ENCODE measurements around the gene RNF223. TPM values are rescaled to one million over a fixed set of nuclear protein-coding genes. Genes with fewer than 3 reads are reported as not detected.
A peak's percentile ranks its signal among the peaks of the same experiment; 100 is the strongest.

RNF223 gene
- total RNA-seq, 5 donors from 2014 or later (not counting 1 experiment from before 2014, with no cell fraction given), result not detected

- no peaks in the 10 kb centered on the region for H3K36me3 ChIP-seq (ENCODE audit: control insufficient read depth in 2 of 2, extremely low read depth in 1 of 2, insufficient read depth in 1 of 2, low read length in 1 of 2)
- no peak overlapping the region for H3K4me3 ChIP-seq (ENCODE audit: control insufficient read depth in 1 of 2, extremely low read depth in 1 of 2, low read length in 1 of 2)
- H3K27ac ChIP-seq (ENCODE audit: low read length), result no peak overlapping the region
- Mint-ChIP-seq H3K4me3 (no peak overlapping the region), H3K27ac (no peak overlapping the region), H3K4me1 (peaks cover under 1 to 11% (median 2%) of the 10 kb centered on the region in 3 donors), H3K36me3 (no peaks in the 10 kb centered on the region), H3K27me3 (peaks cover 0 to 8% of the 10 kb centered on the region in 2 donors), H3K9me3 (no peaks in the 10 kb centered on the region)
- ATAC-seq (replicated peaks in 1 of 4) (no peak), DNase-seq (no peak)
- WGBS (ENCODE audit: insufficient coverage), result 68% methylated on average over 11 of the region's 16 CpGs
- H3K9me3 ChIP-seq, result no peaks in the 10 kb centered on the region
- ChIA-PET POLR2A (no interaction called here), CTCF (interaction anchor here in 1 of 2 donors (0.6 to 3.0 kb wide), 3 partner anchors 17 to 171 kb away, joined by 3 to 17 read pairs (median 3); no protein-coding TSS in a partner anchor)
- H3K4me1 ChIP-seq (ENCODE audit: control insufficient read depth in 1 of 2, extremely low read depth in 1 of 2, insufficient read depth in 2 of 2, low read length in 2 of 2), result peaks cover 0 to 27% of the 10 kb centered on the region in 2 experiments
- peaks cover 0 to 57% of the 10 kb centered on the region in 2 experiments for H3K27me3 ChIP-seq (replicated peaks in 1 of 2; ENCODE audit: control insufficient read depth in 2 of 2, extremely low read depth in 1 of 2, insufficient read depth in 2 of 2, low read length in 1 of 2)
Observed at GRCh38 chr1:1120096-1120495, 46.0 kb upstream of the RNF223 start.

GRCh38 chr1:1119272-1119890 is 45.3 kb upstream of the RNF223 start:
- CTCF ChIA-PET, result no interaction called here
- Mint-ChIP-seq H3K4me3 (no peak overlapping the region), H3K27ac (no peak overlapping the region), H3K9me3 (no peaks in the 10 kb centered on the region), H3K36me3 (no peaks in the 10 kb centered on the region), H3K27me3 (peaks cover 0 to 8% of the 10 kb centered on the region in 2 donors), H3K4me1 (peaks cover 7 to 18% (median 8%) of the 10 kb centered on the region in 3 donors)
- H3K4me1 ChIP-seq (ENCODE audit: control insufficient read depth in 1 of 2, extremely low read depth in 1 of 2, insufficient read depth in 2 of 2, low read length in 2 of 2), result peaks cover 3 to 34% of the 10 kb centered on the region in 2 experiments
- WGBS (ENCODE audit: insufficient coverage), result 80% methylated on average over 18 of the region's 20 CpGs
- H3K36me3 ChIP-seq (ENCODE audit: control insufficient read depth in 2 of 2, extremely low read depth in 1 of 2, insufficient read depth in 1 of 2, low read length in 1 of 2), result no peaks in the 10 kb centered on the region
- no peak overlapping the region for H3K4me3 ChIP-seq (ENCODE audit: control insufficient read depth in 1 of 2, extremely low read depth in 1 of 2, low read length in 1 of 2)
- H3K9me3 ChIP-seq, result no peaks in the 10 kb centered on the region
- no peak for DNase-seq
- no peak for ATAC-seq (replicated peaks in 1 of 4)
- no peak overlapping the region for H3K27ac ChIP-seq (ENCODE audit: low read length)
- POLR2A ChIA-PET, result no interaction called here
- H3K27me3 ChIP-seq (replicated peaks in 1 of 2; ENCODE audit: control insufficient read depth in 2 of 2, extremely low read depth in 1 of 2, insufficient read depth in 2 of 2, low read length in 1 of 2), result peaks cover 0 to 57% of the 10 kb centered on the region in 2 experiments

GRCh38 chr1:1118876-1119220 is 44.7 kb upstream of the RNF223 start:
- ChIA-PET CTCF (no interaction called here), POLR2A (no interaction called here)
- Histone ChIP-seq H3K4me1 (ENCODE audit: control insufficient read depth in 1 of 2, extremely low read depth in 1 of 2, insufficient read depth in 2 of 2, low read length in 2 of 2) (peaks cover 3 to 36% of the 10 kb centered on the region in 2 experiments), H3K4me3 (ENCODE audit: control insufficient read depth in 1 of 2, extremely low read depth in 1 of 2, low read length in 1 of 2) (no peak overlapping the region), H3K27me3 (replicated peaks in 1 of 2; ENCODE audit: control insufficient read depth in 2 of 2, extremely low read depth in 1 of 2, insufficient read depth in 2 of 2, low read length in 1 of 2) (peaks cover 0 to 53% of the 10 kb centered on the region in 2 experiments), H3K9me3 (no peaks in the 10 kb centered on the region), H3K36me3 (ENCODE audit: control insufficient read depth in 2 of 2, extremely low read depth in 1 of 2, insufficient read depth in 1 of 2, low read length in 1 of 2) (no peaks in the 10 kb centered on the region), H3K27ac (ENCODE audit: low read length) (no peak overlapping the region)
- WGBS (ENCODE audit: insufficient coverage), result 90% methylated on average over 10 of the region's 11 CpGs
- no peak for DNase-seq
- Mint-ChIP-seq H3K27me3 (peaks cover 0 to 8% of the 10 kb centered on the region in 2 donors), H3K27ac (no peak overlapping the region), H3K4me1 (peaks cover 7 to 16% (median 8%) of the 10 kb centered on the region in 3 donors), H3K36me3 (no peaks in the 10 kb centered on the region), H3K9me3 (no peaks in the 10 kb centered on the region), H3K4me3 (no peak overlapping the region)
- no peak for ATAC-seq (replicated peaks in 1 of 4)

- peaks cover 4% of the 10 kb centered on the region for H3K36me3 Mint-ChIP-seq
Observed at GRCh38 chr1:1118011-1118875, 44.1 kb upstream of the RNF223 start.

GRCh38 chr1:1117469-1117831 is 43.3 kb upstream of the RNF223 start:
- H3K27me3 ChIP-seq (replicated peaks in 1 of 2; ENCODE audit: control insufficient read depth in 2 of 2, extremely low read depth in 1 of 2, insufficient read depth in 2 of 2, low read length in 1 of 2), result peaks cover 0 to 49% of the 10 kb centered on the region in 2 experiments
- no peak overlapping the region for H3K4me3 ChIP-seq (ENCODE audit: control insufficient read depth in 1 of 2, extremely low read depth in 1 of 2, low read length in 1 of 2)
- peaks cover 0 to 4% (median 3%) of the 10 kb centered on the region in 3 donors for H3K9me3 Mint-ChIP-seq
- CTCF ChIA-PET, result no interaction called here
- 75% methylated on average over 16 of the region's 20 CpGs for WGBS (ENCODE audit: insufficient coverage)
- H3K27me3 Mint-ChIP-seq, result peaks cover 0 to 8% of the 10 kb centered on the region in 2 donors
- peak overlapping the region; percentile 49 to 86 (median 56) for H3K4me3 Mint-ChIP-seq
- H3K27ac ChIP-seq (ENCODE audit: low read length), result no peak overlapping the region
- no peaks in the 10 kb centered on the region for H3K9me3 ChIP-seq
- peaks cover 3 to 31% of the 10 kb centered on the region in 2 experiments for H3K4me1 ChIP-seq (ENCODE audit: control insufficient read depth in 1 of 2, extremely low read depth in 1 of 2, insufficient read depth in 2 of 2, low read length in 2 of 2)
- no peak overlapping the region for H3K27ac Mint-ChIP-seq
- H3K36me3 Mint-ChIP-seq, result peaks cover 10% of the 10 kb centered on the region
- peaks cover 0 to 2% of the 10 kb centered on the region in 2 donors for H3K36me3 ChIP-seq (ENCODE audit: control insufficient read depth in 2 of 2, extremely low read depth in 1 of 2, insufficient read depth in 1 of 2, low read length in 1 of 2)
- POLR2A ChIA-PET, result no interaction called here
- H3K4me1 Mint-ChIP-seq, result peaks cover 6 to 14% (median 7%) of the 10 kb centered on the region in 3 donors
- DNase-seq (no peak), ATAC-seq (replicated peaks in 1 of 4) (no peak)

More at GRCh38 chr1:1118011-1118875, 44.1 kb upstream of the RNF223 start:
- Mint-ChIP-seq H3K9me3 (peaks cover 0 to 3% (median 3%) of the 10 kb centered on the region in 3 donors), H3K4me3 (peak overlapping the region in 2 of 3 donors; percentile 49 to 86), H3K27me3 (peaks cover 0 to 8% of the 10 kb centered on the region in 2 donors), H3K27ac (no peak overlapping the region), H3K4me1 (peaks cover 7 to 14% (median 8%) of the 10 kb centered on the region in 3 donors)
- POLR2A ChIA-PET, result no interaction called here
- peaks cover 0 to 2% of the 10 kb centered on the region in 2 donors for H3K36me3 ChIP-seq (ENCODE audit: control insufficient read depth in 2 of 2, extremely low read depth in 1 of 2, insufficient read depth in 1 of 2, low read length in 1 of 2)
- H3K27me3 ChIP-seq (replicated peaks in 1 of 2; ENCODE audit: control insufficient read depth in 2 of 2, extremely low read depth in 1 of 2, insufficient read depth in 2 of 2, low read length in 1 of 2), result peaks cover 0 to 53% of the 10 kb centered on the region in 2 experiments
- ATAC-seq (replicated peaks in 1 of 4) (no peak), DNase-seq (no peak)
- 88% methylated on average over 28 of the region's 33 CpGs for WGBS (ENCODE audit: insufficient coverage)
- H3K4me1 ChIP-seq (ENCODE audit: control insufficient read depth in 1 of 2, extremely low read depth in 1 of 2, insufficient read depth in 2 of 2, low read length in 2 of 2), result peaks cover 3 to 36% of the 10 kb centered on the region in 2 experiments
- CTCF ChIA-PET, result no interaction called here
- no peaks in the 10 kb centered on the region for H3K9me3 ChIP-seq
- no peak overlapping the region for H3K4me3 ChIP-seq (ENCODE audit: control insufficient read depth in 1 of 2, extremely low read depth in 1 of 2, low read length in 1 of 2)
- H3K27ac ChIP-seq (ENCODE audit: low read length), result no peak overlapping the region

- peaks cover 6 to 14% (median 7%) of the 10 kb centered on the region in 3 donors for H3K4me1 Mint-ChIP-seq
- peak in 2 of 4 experiments; percentile 2 to 3 for ATAC-seq (replicated peaks in 1 of 4)
- 3% methylated on average over 33 of the region's 47 CpGs for WGBS (ENCODE audit: insufficient coverage)
Observed at GRCh38 chr1:1116701-1117468, 42.8 kb upstream of the RNF223 start.

More at GRCh38 chr1:1116701-1117468, 42.8 kb upstream of the RNF223 start:
- peak in 30 of 35 experiments; percentile 7 to 60 (median 36) for DNase-seq
- no peak overlapping the region for H3K27ac ChIP-seq (ENCODE audit: low read length)
- H3K9me3 Mint-ChIP-seq, result peaks cover 0 to 4% (median 3%) of the 10 kb centered on the region in 3 donors
- peak overlapping the region; percentile 40 to 47 for H3K4me3 ChIP-seq (ENCODE audit: control insufficient read depth in 1 of 2, extremely low read depth in 1 of 2, low read length in 1 of 2)
- no peaks in the 10 kb centered on the region for H3K9me3 ChIP-seq
- POLR2A ChIA-PET, result interaction anchor here in 1 of 2 donors (0.6 kb wide), 1 partner anchor 22 kb away, joined by 17 read pairs; no protein-coding TSS in a partner anchor
- peaks cover 3 to 25% of the 10 kb centered on the region in 2 experiments for H3K4me1 ChIP-seq (ENCODE audit: control insufficient read depth in 1 of 2, extremely low read depth in 1 of 2, insufficient read depth in 2 of 2, low read length in 2 of 2)
- peaks cover 0 to 2% of the 10 kb centered on the region in 2 donors for H3K36me3 ChIP-seq (ENCODE audit: control insufficient read depth in 2 of 2, extremely low read depth in 1 of 2, insufficient read depth in 1 of 2, low read length in 1 of 2)
- H3K27me3 ChIP-seq (replicated peaks in 1 of 2; ENCODE audit: control insufficient read depth in 2 of 2, extremely low read depth in 1 of 2, insufficient read depth in 2 of 2, low read length in 1 of 2), result peaks cover 0 to 43% of the 10 kb centered on the region in 2 experiments
- peak overlapping the region; percentile 49 to 86 (median 56) for H3K4me3 Mint-ChIP-seq
- H3K27ac Mint-ChIP-seq, result no peak overlapping the region
- H3K36me3 Mint-ChIP-seq, result peaks cover 16% of the 10 kb centered on the region
- CTCF ChIA-PET, result no interaction called here
- peaks cover 0 to 8% of the 10 kb centered on the region in 2 donors for H3K27me3 Mint-ChIP-seq

All from T-cell (primary cell).